Neural progenitor cell (in vitro differentiated cells): Measurements from ENCODE around the gene ANAPC7.

Experiments used
- EZH2 ChIP-seq: fragments of 200-600 bp; sonication (generic); IDR thresholded peaks from 2 replicates; pipeline ENCODE4 v1.6.1; 2017; ENCODE audit warnings: antibody characterized with exemption, mild to moderate bottlenecking, moderate library complexity
- EZH2phosphoT487 ChIP-seq: fragments of 200-600 bp; sonication (generic); IDR thresholded peaks from 2 replicates; pipeline ENCODE4 v1.6.1; 2017; ENCODE audit warnings: antibody characterized with exemption
- TF ChIP-seq, protein P1 (sequence below): fragments of 200-600 bp; sonication (generic); IDR thresholded peaks from 2 replicates; pipeline ENCODE4 v1.5.1; 2017; ENCODE audit warnings: antibody characterized with exemption, mild to moderate bottlenecking

GRCh38 chr12:110342157-110342556 lies 61.4 kb downstream of the ANAPC7 start:
- TF ChIP-seq, protein P1, sequence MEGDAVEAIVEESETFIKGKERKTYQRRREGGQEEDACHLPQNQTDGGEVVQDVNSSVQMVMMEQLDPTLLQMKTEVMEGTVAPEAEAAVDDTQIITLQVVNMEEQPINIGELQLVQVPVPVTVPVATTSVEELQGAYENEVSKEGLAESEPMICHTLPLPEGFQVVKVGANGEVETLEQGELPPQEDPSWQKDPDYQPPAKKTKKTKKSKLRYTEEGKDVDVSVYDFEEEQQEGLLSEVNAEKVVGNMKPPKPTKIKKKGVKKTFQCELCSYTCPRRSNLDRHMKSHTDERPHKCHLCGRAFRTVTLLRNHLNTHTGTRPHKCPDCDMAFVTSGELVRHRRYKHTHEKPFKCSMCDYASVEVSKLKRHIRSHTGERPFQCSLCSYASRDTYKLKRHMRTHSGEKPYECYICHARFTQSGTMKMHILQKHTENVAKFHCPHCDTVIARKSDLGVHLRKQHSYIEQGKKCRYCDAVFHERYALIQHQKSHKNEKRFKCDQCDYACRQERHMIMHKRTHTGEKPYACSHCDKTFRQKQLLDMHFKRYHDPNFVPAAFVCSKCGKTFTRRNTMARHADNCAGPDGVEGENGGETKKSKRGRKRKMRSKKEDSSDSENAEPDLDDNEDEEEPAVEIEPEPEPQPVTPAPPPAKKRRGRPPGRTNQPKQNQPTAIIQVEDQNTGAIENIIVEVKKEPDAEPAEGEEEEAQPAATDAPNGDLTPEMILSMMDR = no peak
- no peak for TF ChIP-seq EZH2
- TF ChIP-seq EZH2phosphoT487 = no peak
